Neutrophil (primary cell): ENCODE measurements around the gene DCDC1.

Source experiments
- H3K27ac ChIP-seq: fragments of 200-600 bp; sonication (generic); 2 replicates; pipeline ENCODE4 v1.5.1; 2016; ENCODE audit warnings: mild to moderate bottlenecking, moderate library complexity
- H3K27me3 ChIP-seq: fragments of 200-600 bp; sonication (generic); 2 replicates; pipeline ENCODE4 v1.6.0; 2016; ENCODE audit warnings: mild to moderate bottlenecking
- H3K36me3 ChIP-seq: fragments of 200-600 bp; sonication (generic); 2 replicates; pipeline ENCODE4 v1.5.1; 2017
- H3K4me1 ChIP-seq, 2 experiments: fragments of 200-600 bp in 1 of 2; sonication (generic) in 1 of 2; 1 replicate in 1 of 2; 2 replicates in 1 of 2; pipeline versions ENCODE4 v1.5.1 to v1.6.1; 2013 to 2016; ENCODE audit warnings: low read depth in 1 of 2, low read length in 1 of 2, mild to moderate bottlenecking in 1 of 2, moderate library complexity in 1 of 2; ENCODE audit not compliant: control insufficient read depth in 1 of 2, insufficient read depth in 1 of 2
- H3K4me3 ChIP-seq, 2 experiments: fragments of 200-600 bp in 1 of 2; sonication (generic) in 1 of 2; 1 replicate in 1 of 2; 2 replicates in 1 of 2; pipeline ENCODE4 v1.5.1; 2013 to 2016; ENCODE audit warnings: low read depth in 1 of 2, low read length in 1 of 2, mild to moderate bottlenecking in 1 of 2, moderate library complexity in 1 of 2
- H3K9me3 ChIP-seq: fragments of 200-600 bp; sonication (generic); 2 replicates; pipeline ENCODE4 v1.5.1; 2016
- TF ChIP-seq, protein P1 (sequence below): fragments of 200-600 bp; sonication (generic); IDR thresholded peaks from 2 replicates; pipeline ENCODE4 v1.5.1; 2016; ENCODE audit warnings: antibody characterized with exemption

Gene DCDC1

DNA sequence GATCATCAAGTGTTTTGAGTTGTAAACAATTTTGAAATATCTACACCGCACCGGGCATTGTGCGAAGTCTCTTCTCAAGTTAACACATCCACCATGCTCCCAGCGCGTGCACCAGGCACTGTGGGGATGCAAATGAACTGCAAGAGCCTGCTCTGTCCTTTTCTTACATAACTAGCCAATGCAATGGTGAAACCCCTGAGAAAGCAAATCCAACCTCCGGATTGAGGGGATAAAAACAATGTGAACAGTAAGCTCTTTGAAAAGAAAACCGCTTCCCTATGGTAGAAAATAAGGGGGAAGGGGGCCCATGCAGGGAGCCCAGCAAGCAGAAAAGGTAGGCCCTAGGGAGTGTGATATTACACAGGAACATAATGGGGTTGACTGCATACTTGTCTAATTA is 508.5 kb downstream of the DCDC1 start:
- no peak overlapping the region for H3K27ac ChIP-seq
- H3K9me3 ChIP-seq = no peaks in the 10 kb centered on the region
- H3K4me3 ChIP-seq = no peak overlapping the region
- no peaks in the 10 kb centered on the region for H3K27me3 ChIP-seq
- TF ChIP-seq, protein P1, sequence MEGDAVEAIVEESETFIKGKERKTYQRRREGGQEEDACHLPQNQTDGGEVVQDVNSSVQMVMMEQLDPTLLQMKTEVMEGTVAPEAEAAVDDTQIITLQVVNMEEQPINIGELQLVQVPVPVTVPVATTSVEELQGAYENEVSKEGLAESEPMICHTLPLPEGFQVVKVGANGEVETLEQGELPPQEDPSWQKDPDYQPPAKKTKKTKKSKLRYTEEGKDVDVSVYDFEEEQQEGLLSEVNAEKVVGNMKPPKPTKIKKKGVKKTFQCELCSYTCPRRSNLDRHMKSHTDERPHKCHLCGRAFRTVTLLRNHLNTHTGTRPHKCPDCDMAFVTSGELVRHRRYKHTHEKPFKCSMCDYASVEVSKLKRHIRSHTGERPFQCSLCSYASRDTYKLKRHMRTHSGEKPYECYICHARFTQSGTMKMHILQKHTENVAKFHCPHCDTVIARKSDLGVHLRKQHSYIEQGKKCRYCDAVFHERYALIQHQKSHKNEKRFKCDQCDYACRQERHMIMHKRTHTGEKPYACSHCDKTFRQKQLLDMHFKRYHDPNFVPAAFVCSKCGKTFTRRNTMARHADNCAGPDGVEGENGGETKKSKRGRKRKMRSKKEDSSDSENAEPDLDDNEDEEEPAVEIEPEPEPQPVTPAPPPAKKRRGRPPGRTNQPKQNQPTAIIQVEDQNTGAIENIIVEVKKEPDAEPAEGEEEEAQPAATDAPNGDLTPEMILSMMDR = no peak
- H3K36me3 ChIP-seq = no peaks in the 10 kb centered on the region
- no peaks in the 10 kb centered on the region for H3K4me1 ChIP-seq

DNA sequence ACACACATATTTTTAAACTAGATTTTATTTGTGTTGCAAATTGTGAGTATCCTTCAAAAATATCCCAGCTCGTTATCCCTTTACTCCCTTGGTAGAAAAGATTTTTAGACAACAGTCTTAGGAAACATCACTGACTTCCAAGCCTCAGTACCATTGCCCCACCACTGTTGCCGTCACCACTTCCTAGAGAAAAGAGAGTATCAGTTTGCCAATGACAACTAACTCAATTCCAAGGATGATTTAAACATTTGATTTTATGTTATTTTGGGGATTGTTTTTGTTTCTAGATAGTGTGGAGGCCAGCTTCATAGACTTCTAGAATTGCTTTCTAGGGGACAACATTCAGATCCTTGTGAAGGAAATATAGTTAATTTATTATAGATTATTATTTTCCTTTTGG is 509.4 kb downstream of the DCDC1 start:
- H3K4me3 ChIP-seq = no peak overlapping the region
- H3K27ac ChIP-seq = no peak overlapping the region
- no peaks in the 10 kb centered on the region for H3K27me3 ChIP-seq
- no peaks in the 10 kb centered on the region for H3K36me3 ChIP-seq
- TF ChIP-seq, protein P1 = no peak
- H3K9me3 ChIP-seq = no peaks in the 10 kb centered on the region
- no peaks in the 10 kb centered on the region for H3K4me1 ChIP-seq

DNA sequence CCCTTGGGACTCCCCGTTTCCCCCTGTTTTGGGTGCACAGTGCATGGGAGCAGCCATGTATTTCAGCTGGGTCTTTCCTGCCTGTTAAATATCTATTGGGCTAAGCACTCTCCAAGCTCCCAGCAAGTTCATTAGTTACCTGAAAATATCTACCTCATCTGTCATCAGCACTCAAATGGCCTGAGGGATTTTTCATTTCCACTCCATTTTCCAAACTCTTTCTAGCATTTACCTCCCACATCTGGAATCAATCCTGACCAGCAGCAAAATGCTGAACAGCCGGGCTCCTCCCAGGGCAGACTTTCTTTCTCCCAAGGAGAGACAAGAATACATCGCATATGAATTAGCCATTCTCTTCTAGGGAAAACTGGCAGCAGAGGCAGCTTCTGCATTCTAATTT is 509.9 kb downstream of the DCDC1 start:
- H3K27me3 ChIP-seq = no peaks in the 10 kb centered on the region
- no peaks in the 10 kb centered on the region for H3K9me3 ChIP-seq
- no peaks in the 10 kb centered on the region for H3K4me1 ChIP-seq
- no peaks in the 10 kb centered on the region for H3K36me3 ChIP-seq
- H3K4me3 ChIP-seq = no peak overlapping the region
- no peak overlapping the region for H3K27ac ChIP-seq
- TF ChIP-seq, protein P1 = no peak

DNA sequence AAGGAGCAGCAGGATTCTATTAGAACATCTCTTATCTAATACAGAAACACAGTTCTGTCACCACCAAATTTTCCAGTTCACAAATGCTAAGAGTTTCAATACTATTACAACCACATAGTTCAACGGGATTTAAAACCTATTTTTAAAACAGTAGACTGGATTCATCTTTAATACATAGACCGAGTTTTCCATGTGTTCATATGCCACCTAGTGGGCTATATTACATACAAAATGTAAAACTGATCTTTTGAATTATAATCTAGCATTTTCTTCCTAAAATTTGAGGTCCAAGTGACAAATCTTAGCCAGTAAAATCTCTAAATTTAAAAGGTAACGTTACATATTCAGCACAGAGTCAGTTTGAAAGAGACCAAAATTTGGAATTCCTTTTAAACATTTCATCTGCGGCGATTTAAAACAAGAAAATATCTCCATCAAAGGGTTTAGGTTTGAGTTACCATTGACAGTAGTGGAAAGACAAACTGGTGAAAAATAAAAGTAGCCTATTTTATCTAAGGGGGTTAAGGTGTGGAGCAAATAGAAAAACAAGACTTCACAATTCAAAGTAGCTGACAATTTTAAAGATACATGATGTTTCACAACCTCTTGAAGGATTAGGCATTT is 514.0 kb downstream of the DCDC1 start:
- TF ChIP-seq, protein P1 = no peak
- H3K9me3 ChIP-seq = no peaks in the 10 kb centered on the region
- no peaks in the 10 kb centered on the region for H3K4me1 ChIP-seq
- H3K27ac ChIP-seq = no peak overlapping the region
- no peak overlapping the region for H3K4me3 ChIP-seq
- H3K36me3 ChIP-seq = no peaks in the 10 kb centered on the region
- no peaks in the 10 kb centered on the region for H3K27me3 ChIP-seq

DNA sequence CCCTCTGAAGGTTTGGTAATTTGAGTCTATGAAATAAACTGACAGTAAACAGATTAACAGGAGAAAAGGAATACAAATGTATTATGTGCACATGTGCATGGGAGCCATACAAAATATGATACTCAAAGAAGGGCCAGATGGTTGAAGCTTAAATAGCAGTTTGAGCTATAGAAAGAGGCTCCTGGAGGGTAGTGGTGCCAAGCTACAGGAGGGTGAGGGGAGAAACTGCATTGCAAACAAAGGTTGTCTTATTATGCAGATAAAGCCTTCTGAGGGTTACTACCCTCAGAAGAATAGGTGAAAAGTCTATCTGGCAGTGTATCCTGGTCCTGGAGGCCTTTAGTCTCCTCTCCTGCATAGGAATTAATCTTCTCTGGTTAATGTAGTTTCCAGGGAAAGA is 516.1 kb downstream of the DCDC1 start:
- TF ChIP-seq, protein P1 = no peak
- Histone ChIP-seq H3K27ac (no peak overlapping the region), H3K27me3 (no peaks in the 10 kb centered on the region), H3K4me3 (no peak overlapping the region), H3K9me3 (no peaks in the 10 kb centered on the region), H3K36me3 (no peaks in the 10 kb centered on the region), H3K4me1 (no peaks in the 10 kb centered on the region)

DNA sequence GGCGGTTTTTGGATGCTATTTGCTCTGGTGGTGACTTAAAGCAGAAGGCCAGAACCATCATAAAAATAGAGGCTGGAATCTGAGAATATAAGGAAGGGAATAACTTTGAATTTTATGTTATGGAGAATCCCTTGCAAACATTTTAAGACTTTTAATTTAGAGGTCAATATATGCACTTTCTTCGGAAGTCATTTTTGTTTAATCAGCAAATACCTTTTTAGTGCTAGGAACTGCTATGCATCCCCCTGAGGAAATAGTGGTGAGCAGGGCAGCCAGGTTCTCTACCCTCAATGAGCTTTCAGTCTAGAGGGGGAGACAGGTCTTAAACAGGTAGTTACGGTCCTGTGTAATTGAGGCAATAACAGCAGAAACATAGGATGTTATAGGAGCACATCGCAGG is 516.9 kb downstream of the DCDC1 start:
- TF ChIP-seq, protein P1 = no peak
- Histone ChIP-seq H3K27me3 (no peaks in the 10 kb centered on the region), H3K4me3 (no peak overlapping the region), H3K36me3 (no peaks in the 10 kb centered on the region), H3K9me3 (no peaks in the 10 kb centered on the region), H3K4me1 (no peaks in the 10 kb centered on the region), H3K27ac (no peak overlapping the region)
